A673 (cell line): ENCODE measurements around the gene PPP1R12C.

ENCODE experiments used
- CTCF ChIP-seq: fragments of 300-800, 200-600 bp; sonication (generic); conservative IDR thresholded peaks from 2 replicates; pipeline ENCODE4 v1.5.1; 2017; ENCODE audit warnings: low read depth, mild to moderate bottlenecking, antibody characterized with exemption, low read length, moderate library complexity, mixed read lengths
- EZH2 ChIP-seq: fragments of 200-600 bp; sonication (generic); IDR thresholded peaks from 2 replicates; pipeline ENCODE4 v1.6.1; 2017; ENCODE audit warnings: borderline replicate concordance, low read depth, mild to moderate bottlenecking, mixed read lengths, antibody characterized with exemption, low read length; ENCODE audit not compliant: poor library complexity, severe bottlenecking

DNA sequence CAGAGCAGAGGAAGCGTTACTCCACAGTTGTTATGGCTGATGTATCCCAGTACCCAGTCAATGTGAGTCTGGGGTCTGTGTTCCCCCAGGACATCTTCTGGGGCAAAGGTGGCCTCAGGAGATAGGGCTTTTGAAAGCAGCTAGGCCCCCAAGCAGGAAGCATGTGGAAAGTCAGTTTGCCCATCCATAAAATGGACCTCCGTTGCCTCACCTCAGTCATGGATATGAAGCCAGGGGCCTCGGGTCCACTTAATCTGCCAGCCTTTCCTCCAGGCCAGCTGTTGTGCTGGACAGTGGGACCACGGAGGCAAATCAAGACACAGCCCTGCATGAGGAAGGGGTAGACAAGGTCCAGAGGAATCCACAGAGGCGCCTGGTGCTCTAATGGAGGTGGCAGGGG lies 38.4 kb downstream of the PPP1R12C start:
- TF ChIP-seq CTCF (no peak), EZH2 (no peak)
